ENCODE results near the gene C2orf68. TPM values are rescaled to one million over a fixed set of nuclear protein-coding genes. Genes with fewer than 3 reads are reported as not detected.

The C2orf68 gene
- total and polyA plus RNA-seq, 2 of the 13 experiments (the other 11 are each of a cell fraction or from before 2014, with no cell fraction given) = 47.1 to 77.4 TPM

GRCh38 chr2:85611705-85612587, at the start of gene C2orf68 (continued):
- TF ChIP-seq ZBTB42 (CRISPR knock-in tag; IDR thresholded peaks at IDR 0.05) (no peak), ZNF496 (CRISPR knock-in tag; IDR thresholded peaks at IDR 0.05; ENCODE audit: insufficient replicate concordance) (no peak), RNF219 (CRISPR knock-in tag; IDR thresholded peaks at IDR 0.05) (no peak), ZNF232 (CRISPR knock-in tag; IDR thresholded peaks at IDR 0.05; ENCODE audit: borderline replicate concordance) (peak; percentile 38; the same call in 1 of the 2 replicates), PBX3 (CRISPR knock-in tag; IDR thresholded peaks at IDR 0.05; ENCODE audit: borderline replicate concordance) (no peak), MEIS2 (CRISPR knock-in tag; IDR thresholded peaks at IDR 0.05) (peak; percentile 74), SRSF1 (optimal IDR thresholded peaks at IDR 0.05; ENCODE audit: low read depth, low read length) (no peak), ZNF703 (CRISPR knock-in tag; IDR thresholded peaks at IDR 0.05; ENCODE audit: borderline replicate concordance) (no peak), SP140L (CRISPR knock-in tag; IDR thresholded peaks at IDR 0.05; ENCODE audit: borderline replicate concordance) (no peak), NFYC (CRISPR knock-in tag; IDR thresholded peaks at IDR 0.05) (no peak), TEAD3 (CRISPR knock-in tag; optimal IDR thresholded peaks at IDR 0.05; ENCODE audit: borderline replicate concordance) (peak; percentile 57), TRIM22 (IDR thresholded peaks at IDR 0.05) (no peak), EED (CRISPR knock-in tag; IDR thresholded peaks at IDR 0.05) (peak; percentile 90), FOSL1 (CRISPR knock-in tag; IDR thresholded peaks at IDR 0.05; ENCODE audit: borderline replicate concordance) (no peak), CEBPB (IDR thresholded peaks at IDR 0.05; ENCODE audit: borderline replicate concordance, low read depth, low read length) (no peak), RARA (CRISPR knock-in tag; IDR thresholded peaks at IDR 0.05) (peak; percentile 21; the same call in 1 of the 2 replicates), NCOR1 (IDR thresholded peaks at IDR 0.05; ENCODE audit: borderline replicate concordance, low read length) (no peak), PHF21A (CRISPR knock-in tag; IDR thresholded peaks at IDR 0.05) (peak; percentile 64; the same call in 1 of the 2 replicates), ZNF331 (CRISPR knock-in tag; IDR thresholded peaks at IDR 0.05) (peak; percentile 65; the same call in 1 of the 2 replicates), SYNCRIP (IDR thresholded peaks at IDR 0.05; ENCODE audit: insufficient read depth, low read depth, low read length) (no peak), SETDB1 (CRISPR knock-in tag; IDR thresholded peaks at IDR 0.05; ENCODE audit: borderline replicate concordance) (no peak), NFIB (CRISPR knock-in tag; IDR thresholded peaks at IDR 0.05; ENCODE audit: borderline replicate concordance) (no peak), KAT7 (CRISPR knock-in tag; IDR thresholded peaks at IDR 0.05; ENCODE audit: borderline replicate concordance) (peak; percentile 97), NAIF1 (CRISPR knock-in tag; IDR thresholded peaks at IDR 0.05; ENCODE audit: borderline replicate concordance) (no peak), ZNF501 (CRISPR knock-in tag; IDR thresholded peaks at IDR 0.05) (peak; percentile 87), ARNT (IDR thresholded peaks at IDR 0.05) (no peak), ZSCAN20 (CRISPR knock-in tag; IDR thresholded peaks at IDR 0.05; ENCODE audit: borderline replicate concordance) (no peak; the same call in none of the 2 replicates)
